NB4 (cell line): ENCODE data around the gene IQSEC3.

Source experiments
- DNase-seq: peaks from one replicate; pipeline ENCODE4 v3.0.0; 2010; ENCODE audit warnings: low read depth
- H3K4me3 ChIP-seq: one replicate; pipeline ENCODE4 v1.5.1; 2011; ENCODE audit warnings: mild to moderate bottlenecking, low read depth, low read length, moderate library complexity
- CTCF ChIP-seq: IDR thresholded peaks from one replicate; pipeline ENCODE4 v1.5.1; 2012; ENCODE audit warnings: low read depth, low read length
- MAX ChIP-seq: IDR thresholded peaks from 2 replicates; pipeline ENCODE4 v1.6.1; 2011; ENCODE audit warnings: low read depth, low read length
- MYC ChIP-seq: IDR thresholded peaks from 2 replicates; pipeline ENCODE4 v1.6.1; 2011; ENCODE audit warnings: low read depth, low read length
- POLR2A ChIP-seq: IDR thresholded peaks from 2 replicates; pipeline ENCODE4 v1.6.1; 2011; ENCODE audit warnings: mild to moderate bottlenecking; ENCODE audit not compliant: insufficient read length; ENCODE audit errors: extremely low read depth

The IQSEC3 gene

GRCh38 chr12:109446-109845 lies 42.9 kb downstream of the IQSEC3 start:
- no peak for DNase-seq
- H3K4me3 ChIP-seq, result no peak overlapping the region
- TF ChIP-seq MYC (no peak), MAX (no peak), POLR2A (no peak)

GRCh38 chr12:109872-110271 lies 43.3 kb downstream of the IQSEC3 start:
- TF ChIP-seq MAX (no peak), CTCF (no peak), MYC (no peak), POLR2A (no peak)

GRCh38 chr12:111699-112493 lies 45.3 kb downstream of the IQSEC3 start:
- no peak overlapping the region for H3K4me3 ChIP-seq
- TF ChIP-seq CTCF (no peak), POLR2A (no peak), MAX (no peak), MYC (no peak)
- DNase-seq, result no peak

More at GRCh38 chr12:109872-110271, 43.3 kb downstream of the IQSEC3 start:
- H3K4me3 ChIP-seq, result no peak overlapping the region
- DNase-seq, result no peak

- DNase-seq, result no peak
- H3K4me3 ChIP-seq, result no peak overlapping the region
- TF ChIP-seq CTCF, result no peak
- TF ChIP-seq POLR2A, result no peak
- TF ChIP-seq MYC, result no peak
- TF ChIP-seq MAX, result no peak
Observed at GRCh38 chr12:113347-113746, 46.8 kb downstream of the IQSEC3 start.

- H3K4me3 ChIP-seq, result no peak overlapping the region
- TF ChIP-seq MYC (no peak), CTCF (no peak), MAX (no peak), POLR2A (no peak)
- DNase-seq, result no peak
Observed at GRCh38 chr12:114626-115211, 48.2 kb downstream of the IQSEC3 start.

GRCh38 chr12:115518-115917 lies 49.0 kb downstream of the IQSEC3 start:
- H3K4me3 ChIP-seq, result no peak overlapping the region
- DNase-seq, result peak; percentile 30
- TF ChIP-seq CTCF, result no peak
- no peak for TF ChIP-seq POLR2A
- no peak for TF ChIP-seq MAX
- no peak for TF ChIP-seq MYC
